DND-41 (cell line): Measurements from ENCODE around the gene SPATA6L.

ENCODE experiments used
- CTCF ChIP-seq: IDR thresholded peaks from 2 replicates; pipeline ENCODE4 v1.5.1; 2012; ENCODE audit warnings: borderline replicate concordance, low read length, moderate library complexity, mild to moderate bottlenecking; ENCODE audit not compliant: poor library complexity, severe bottlenecking; ENCODE audit errors: extremely low read depth
- EZH2 ChIP-seq: IDR thresholded peaks from 3 replicates; pipeline ENCODE4 v1.6.1; 2012; ENCODE audit warnings: borderline replicate concordance, low read depth, mild to moderate bottlenecking, moderate library complexity, low read length, inconsistent platforms; ENCODE audit not compliant: severe bottlenecking

DNA sequence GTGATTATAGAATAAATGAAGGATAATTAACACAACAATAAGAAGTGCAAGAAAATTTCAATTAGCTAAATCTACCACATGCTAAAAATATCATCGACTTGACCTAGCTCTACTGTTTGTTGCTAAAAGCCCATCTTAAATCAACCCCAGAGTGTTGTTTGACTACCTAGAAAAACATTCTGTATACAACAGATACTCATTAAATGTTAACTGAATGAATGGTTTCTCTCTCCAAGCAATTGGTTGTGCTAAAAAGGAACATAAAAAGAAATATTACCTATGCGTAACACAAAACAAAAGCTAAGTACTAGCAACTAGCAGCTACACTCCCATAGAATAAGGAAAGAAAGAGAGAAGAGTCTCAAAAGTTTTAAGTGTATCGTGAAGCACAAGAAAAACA lies 9.7 kb downstream of the SPATA6L start:
- TF ChIP-seq CTCF (no peak), EZH2 (no peak)
